KBM-7 (cell line): Measurements from ENCODE around the gene FAM120AOS.
"Not testable (repeated sequence)": the region's sequence is repeated elsewhere in the genome, so short reads cannot be mapped to it uniquely, and the experiment has no call there.

Source experiments
- DNase-seq: peaks from one replicate; pipeline ENCODE4 v3.0.0-alpha.2; 2015
- in situ Hi-C: fragments of 300-500 bp; cut with MboI; formaldehyde crosslinking; loops from 2 replicates; pipeline ENCODE4 v1.14.3; 2020; ENCODE audit warnings: low sequenced_read_pairs, low pct_unique_long_range_greater_than_20kb, mixed read lengths

The FAM120AOS gene

DNA sequence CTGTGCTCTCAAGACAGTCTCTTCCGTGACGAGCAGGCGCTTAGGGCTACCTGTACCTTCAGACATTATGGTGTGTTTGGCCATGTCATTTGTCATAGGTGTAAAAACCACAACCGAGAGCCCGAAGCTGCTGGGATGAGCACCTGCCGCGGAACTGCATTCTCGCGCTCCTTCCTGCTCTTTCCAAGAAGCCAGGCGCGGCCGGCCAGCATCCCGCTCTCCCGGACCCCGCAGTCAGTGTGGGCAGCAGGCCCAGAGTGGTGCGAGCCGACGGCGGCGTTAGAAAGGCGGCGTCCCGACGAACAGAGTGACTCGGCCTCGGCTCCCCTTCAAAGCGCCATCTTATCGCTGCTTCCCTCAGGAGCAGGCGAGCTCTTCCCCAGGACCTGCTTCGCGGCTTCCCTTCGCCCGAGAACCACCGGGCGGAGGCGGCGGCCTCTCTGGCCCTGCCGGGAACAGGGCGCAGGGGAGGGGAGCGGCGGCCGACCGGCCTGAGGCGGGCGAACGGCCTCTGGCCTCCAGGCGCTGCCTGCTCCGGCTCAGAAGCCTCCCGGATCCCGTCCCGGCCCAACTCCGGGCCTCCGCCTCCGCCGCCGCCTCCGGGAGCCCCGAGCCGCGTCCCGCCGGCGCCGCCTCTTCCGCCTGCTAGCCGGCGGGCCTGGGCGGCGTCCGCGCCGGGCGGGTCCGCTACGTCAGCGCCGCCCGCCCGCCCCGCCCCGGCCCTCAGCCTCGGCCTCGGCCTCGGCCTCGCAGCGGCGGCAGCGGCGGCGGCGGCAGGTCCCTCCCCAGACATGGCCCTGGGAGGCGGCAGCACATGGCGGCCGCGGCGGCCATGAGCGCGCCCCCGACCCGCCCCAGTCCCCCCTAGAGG lies 2.2 kb downstream of the FAM120AOS start, which contains the start of gene FAM120A:
TSS of gene FAM120A (plus strand) at position 741 of the 871 bp plus-strand sequence. CDS start 231 bp downstream, outside the sequence.
- in situ Hi-C loops, result no loop called here
- DNase-seq, result peak; percentile 68

DNA sequence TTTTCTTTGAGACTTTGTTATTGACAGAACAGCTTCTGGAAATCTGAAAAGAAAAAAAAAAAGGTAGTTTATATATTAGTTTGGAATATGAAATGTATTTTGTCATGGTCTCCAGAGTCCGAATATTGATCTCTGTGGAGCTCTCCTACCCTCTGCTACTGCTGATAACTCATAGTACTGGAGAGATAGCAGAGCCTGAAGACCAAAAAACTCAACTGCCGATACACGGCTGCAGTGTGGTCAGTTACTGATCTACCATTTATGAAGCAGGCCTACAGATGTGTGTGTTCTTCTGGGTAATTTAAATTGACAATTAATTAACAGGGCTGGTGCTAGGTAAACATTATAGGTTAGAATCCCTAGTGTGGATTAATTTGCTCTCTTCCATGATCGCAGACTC lies 5.7 kb downstream of the FAM120AOS start:
- in situ Hi-C loops, result no loop called here

DNA sequence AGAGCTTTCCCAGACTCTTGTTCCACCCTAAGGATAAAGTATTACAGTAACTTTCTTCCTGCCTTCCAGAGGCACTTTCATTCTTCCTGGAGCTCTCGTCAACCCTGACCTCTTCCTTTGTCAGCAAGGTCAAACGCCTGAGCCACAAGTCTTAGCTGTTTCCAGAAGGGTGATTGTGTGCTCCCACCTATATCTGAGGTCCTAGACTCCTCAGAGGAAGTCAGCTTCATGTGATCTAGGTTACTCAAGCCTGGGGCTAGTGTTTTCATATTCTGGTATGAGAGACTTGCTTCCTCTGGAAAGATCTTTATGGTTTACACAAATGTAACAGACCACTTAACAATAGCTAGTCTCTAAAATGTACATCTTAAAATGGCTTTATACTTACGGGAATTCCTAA lies 7.3 kb downstream of the FAM120AOS start:
- DNase-seq, result no peak

More for the DNA sequence above, 5.7 kb downstream of the FAM120AOS start:
- no peak for DNase-seq

DNA sequence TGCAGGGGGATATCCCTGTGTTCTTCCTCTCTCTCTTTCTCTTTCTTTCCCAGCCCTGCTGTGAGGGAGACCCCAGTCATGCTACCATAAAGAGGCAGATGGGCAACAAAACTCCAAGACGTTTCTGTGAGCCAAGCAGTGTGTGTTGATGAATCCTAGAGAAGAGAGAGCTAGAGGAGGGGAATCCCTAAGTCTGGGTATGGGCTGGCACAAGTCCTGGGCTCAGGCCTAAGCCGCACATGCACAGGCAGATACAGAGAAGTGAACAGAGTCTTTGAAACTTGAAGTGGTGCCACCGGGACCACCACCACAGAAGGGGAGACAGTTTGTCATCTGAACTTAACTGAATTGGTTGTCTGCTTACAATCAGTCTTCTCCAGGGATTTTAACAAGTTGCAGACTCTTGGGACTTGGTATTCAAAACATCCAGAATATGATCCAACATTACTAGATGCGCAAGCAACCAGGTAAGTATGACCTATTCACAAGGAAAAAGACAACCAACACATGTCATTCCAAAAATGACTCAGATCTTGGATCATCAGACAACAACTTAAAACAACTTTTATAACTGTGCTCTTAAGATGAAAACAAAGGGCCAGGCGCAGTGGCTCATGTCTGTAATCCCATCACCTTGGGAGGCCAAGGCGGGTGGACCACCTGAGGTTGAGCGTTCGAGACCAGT lies 12.3 kb downstream of the FAM120AOS start:
- DNase-seq, result no peak
- in situ Hi-C loops, result no loop called here

More for the DNA sequence above, 7.3 kb downstream of the FAM120AOS start:
- in situ Hi-C loops, result no loop called here

DNA sequence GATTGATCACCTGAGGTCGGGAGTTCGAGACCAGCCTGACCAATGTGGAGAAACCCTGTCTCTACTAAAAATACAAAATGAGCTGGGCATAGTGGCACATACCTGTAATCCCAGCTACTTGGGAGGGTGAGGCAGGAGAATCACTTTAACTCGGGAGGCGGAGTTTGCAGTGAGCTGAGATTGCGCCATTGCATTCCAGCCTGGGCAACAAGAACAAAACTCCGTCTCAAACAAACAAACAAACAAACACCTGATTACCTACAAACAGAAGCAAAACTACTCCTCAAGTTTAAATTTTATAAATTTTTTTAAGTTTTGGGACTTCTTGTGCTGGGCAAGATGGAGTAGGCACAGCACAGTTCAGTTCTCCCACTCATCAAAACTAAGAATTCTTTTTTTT lies 14.1 kb downstream of the FAM120AOS start:
- DNase-seq, in situ Hi-C loops: not testable (repeated sequence)

DNA sequence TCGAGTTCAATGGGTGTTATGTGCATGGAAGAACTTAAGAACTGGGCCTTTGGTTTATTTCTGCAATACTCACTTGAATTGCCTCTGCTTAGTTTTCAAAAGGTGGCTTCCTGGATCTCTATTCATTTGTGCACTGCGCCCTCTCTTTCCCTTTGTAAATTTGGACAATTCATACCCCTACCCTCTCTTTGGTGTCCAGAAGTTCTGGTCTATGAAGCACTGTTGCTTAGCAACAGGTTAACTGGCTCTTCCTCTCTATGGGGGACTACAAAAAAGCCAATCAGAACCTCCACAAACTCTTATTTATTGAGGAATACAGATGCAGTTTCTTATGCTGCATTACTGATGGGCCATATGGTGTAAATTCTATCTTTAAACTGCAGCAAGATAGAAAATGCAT lies 15.4 kb downstream of the FAM120AOS start:
- no peak for DNase-seq
- in situ Hi-C loops, result no loop called here

GRCh38 chr9:93436655-93437407 lies 16.6 kb downstream of the FAM120AOS start:
- DNase-seq, result no peak
- in situ Hi-C loops, result no loop called here

GRCh38 chr9:93436218-93436617 lies 17.2 kb downstream of the FAM120AOS start:
- in situ Hi-C loops, result no loop called here
- no peak for DNase-seq

GRCh38 chr9:93435386-93435785 lies 18.0 kb downstream of the FAM120AOS start:
- in situ Hi-C loops, result no loop called here
- DNase-seq, result no peak

DNA sequence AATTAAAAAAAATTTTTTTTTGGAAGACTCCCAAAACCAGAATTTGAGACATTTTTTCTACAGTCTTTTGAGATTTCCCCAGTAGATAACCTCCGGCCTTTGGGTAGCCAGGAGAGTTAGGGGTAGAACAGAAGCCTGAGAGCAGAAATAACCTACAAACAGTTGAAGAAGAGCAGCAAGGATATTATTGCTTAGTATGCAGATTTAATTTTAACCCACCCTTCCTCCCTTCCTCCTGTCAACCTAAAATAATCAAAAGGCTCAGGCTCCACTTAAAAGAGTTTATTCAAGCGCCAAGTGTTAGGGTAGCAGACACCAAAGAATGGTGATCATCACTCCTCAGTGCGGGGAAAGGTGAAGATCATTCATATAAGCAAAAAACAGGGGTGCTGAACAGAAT lies 19.3 kb downstream of the FAM120AOS start:
- in situ Hi-C loops, result no loop called here
- DNase-seq, result no peak

DNA sequence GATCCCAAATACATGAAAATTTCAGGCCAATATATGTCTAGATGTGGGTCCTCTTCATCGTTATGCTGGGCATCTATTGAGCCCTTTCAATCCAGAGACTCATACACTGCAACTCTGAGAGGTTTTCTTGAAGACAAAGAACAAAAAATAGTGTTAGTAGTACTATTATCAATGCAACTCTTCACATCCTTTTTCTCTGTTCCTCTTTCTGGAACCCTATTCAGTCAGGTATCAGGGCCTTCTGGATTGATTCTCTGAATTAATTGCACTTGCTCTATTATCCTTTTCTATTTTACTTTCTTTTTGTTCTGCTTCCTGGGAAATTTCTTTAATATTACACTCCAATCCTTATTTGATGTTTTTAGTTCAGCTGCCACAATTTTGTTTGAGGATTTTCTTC lies 20.4 kb downstream of the FAM120AOS start:
- no peak for DNase-seq
- in situ Hi-C loops, result no loop called here

DNA sequence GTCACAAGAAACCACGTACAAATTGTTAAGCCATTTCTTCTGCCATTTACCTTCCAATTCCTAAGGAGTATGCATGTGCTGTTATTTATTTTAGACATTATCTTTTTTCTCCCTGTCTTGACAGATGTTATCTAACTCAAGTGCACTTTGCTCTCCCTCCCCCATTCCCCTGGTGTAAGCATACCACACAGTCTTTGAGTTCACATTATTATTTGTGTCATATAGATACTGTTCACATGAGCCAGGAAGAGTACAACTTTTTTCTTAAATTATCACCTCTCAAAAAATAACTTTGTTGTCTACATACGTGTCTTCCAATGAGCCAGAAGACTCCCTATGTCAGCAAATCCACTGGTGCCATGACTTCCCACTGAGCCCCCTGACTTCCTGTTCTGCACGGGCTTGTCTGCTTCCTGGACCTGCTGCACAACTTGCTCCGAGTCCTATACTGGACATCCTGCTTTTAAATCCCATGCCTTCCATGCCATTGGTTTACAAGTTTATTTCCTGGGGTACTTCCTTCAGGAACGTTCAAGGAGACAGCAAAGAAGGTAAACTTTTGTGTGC lies 21.8 kb downstream of the FAM120AOS start:
- peak; percentile 43 for DNase-seq
- in situ Hi-C loops, result no loop called here

DNA sequence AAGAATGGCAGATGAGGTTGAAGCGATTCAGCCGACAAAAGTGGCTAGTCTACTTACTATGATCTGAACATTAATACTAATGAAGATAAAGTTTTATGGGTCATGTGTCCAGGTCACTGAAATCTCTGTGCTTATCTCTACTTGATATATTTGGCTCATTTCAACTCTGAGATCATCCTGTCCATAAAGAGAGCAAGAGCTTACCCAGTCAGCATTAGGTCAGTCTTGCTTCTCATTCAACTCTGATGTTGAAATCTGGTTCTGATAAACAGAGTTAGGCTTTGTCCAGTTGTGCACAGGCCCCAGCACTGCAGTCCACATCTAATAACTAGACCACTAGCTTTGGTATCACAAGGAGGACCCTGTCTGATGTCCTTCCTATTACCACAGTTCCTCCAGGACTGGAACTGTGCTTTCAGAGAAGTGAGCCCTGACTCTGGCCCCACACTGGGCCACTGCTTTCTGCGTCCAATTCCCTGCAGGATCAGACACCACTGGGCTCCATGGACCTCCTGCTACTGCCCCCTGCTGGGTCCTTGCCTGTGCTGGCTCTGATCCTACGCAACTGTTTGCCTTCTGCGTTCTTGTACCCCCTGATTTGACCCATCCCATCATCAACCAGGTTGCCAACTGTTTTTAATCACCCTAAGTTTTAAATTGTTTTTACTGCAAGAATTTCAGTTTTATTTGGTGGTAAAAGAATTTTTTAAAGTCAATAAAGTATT lies 25.6 kb downstream of the FAM120AOS start:
- no peak for DNase-seq
- in situ Hi-C loops, result no loop called here

GRCh38 chr9:93422977-93423616 lies 30.3 kb downstream of the FAM120AOS start:
- DNase-seq, result no peak
- in situ Hi-C loops, result no loop called here

DNA sequence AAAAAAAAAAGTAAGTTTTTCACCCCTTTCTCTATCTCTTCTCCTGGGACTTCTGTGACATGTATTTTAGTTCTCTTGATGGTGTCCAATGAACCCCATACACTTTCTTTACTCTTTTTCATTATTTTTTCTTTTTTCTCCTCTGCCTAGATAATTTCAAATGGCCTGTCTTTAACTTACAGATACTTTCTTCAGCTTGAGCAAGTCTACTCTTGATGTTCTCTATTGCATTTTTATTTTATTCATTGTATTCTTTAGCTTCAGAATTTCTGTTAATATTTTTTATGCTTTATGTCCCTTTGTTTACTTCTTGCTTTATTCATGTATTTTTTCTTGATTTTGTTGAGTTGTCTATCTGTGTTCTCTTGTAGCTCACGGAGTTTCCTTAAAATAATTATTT lies 34.4 kb downstream of the FAM120AOS start:
- DNase-seq, result no peak
- in situ Hi-C loops, result no loop called here

DNA sequence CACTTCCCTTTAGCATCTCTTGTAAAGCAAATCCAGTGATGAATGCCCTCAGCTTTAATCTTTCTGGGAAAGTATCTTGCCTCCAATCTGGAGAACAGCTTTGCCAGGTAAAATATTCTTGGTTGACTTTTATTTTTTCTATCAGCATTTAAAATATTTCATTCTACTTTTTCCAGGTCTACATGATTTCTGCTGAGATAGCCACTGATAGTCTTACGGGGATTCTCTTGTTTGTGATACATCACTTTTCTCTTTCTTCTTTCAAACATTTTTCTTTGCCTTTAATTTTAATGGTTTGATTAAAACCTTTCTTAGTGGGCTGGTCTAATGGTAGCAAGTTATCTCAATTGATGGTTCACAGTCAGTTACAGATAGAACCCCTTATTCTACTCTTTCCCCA lies 35.8 kb downstream of the FAM120AOS start:
- DNase-seq, result no peak
- in situ Hi-C loops, result no loop called here

DNA sequence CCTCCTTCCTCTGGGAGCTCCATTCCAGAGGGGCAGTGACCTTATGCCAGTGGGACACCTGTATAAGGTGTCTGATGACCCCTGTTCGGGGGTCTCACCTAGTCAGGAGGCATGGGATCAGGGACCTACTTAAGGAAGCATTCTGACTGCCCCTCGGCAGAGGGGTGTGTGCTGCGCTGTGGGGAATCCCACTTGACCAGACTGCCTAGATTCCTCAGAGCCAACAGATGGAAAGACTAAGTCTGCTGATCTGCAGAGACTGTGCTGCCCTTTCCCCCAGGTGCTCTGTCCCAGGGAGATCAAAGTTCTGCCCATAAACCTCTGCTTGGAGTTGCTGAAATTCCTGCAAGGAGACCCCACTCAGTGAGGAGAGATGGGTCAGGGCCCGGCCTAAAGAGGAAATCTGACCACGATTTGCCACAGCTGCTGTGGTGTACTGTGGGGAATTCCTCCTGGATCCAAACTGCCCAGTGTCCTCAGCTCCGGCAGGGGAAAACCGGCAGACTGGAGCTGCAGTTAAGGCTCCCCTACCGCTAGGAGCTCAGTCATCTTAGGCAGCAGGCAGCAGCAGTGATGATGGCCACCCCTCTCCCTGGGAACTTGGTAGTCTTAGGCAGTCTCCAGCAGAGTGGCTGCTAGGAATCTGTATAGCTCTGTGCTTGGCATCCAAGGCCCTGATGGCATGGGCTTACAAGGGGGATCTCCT lies 36.7 kb downstream of the FAM120AOS start:
- DNase-seq, result no peak
- in situ Hi-C loops, result no loop called here

- in situ Hi-C loops, result no loop called here
- DNase-seq, result no peak
These were observed 38.1 kb downstream of the FAM120AOS start for GRCh38 chr9:93415176-93415690.
